Right lobe of liver (tissue), 6 donors: ENCODE data around the gene DNAJC13. TPM values are rescaled to one million over a fixed set of nuclear protein-coding genes. Genes with fewer than 3 reads are reported as not detected.

ENCODE experiments used
- ATAC-seq, 4 donors: fragments of 200-7000 bp; cut with Tn5 transposase; one replicate each; pipeline ENCODE4 v1.9.1; 2020; ENCODE audit warnings: mild to moderate bottlenecking in 4 of 4, moderate library complexity in 4 of 4
- DNase-seq, 3 donors: peaks; one replicate each; pipeline ENCODE4 v3.0.0-alpha.2; 2020
- H3K27ac ChIP-seq, 3 donors: fragments of 200-600 bp; one replicate each; pipeline ENCODE4 v1.8.0; 2022
- H3K27me3 ChIP-seq, 2 donors: fragments of 200-600 bp; one replicate each; pipeline ENCODE4 v1.8.0; 2022
- H3K36me3 ChIP-seq, 4 donors: fragments of 200-600 bp; sonication (generic) in 1 of 4; one replicate each; pipeline versions ENCODE4 v1.5.1 to v1.8.0; 2017 to 2022; ENCODE audit warnings: control low read depth in 1 of 4
- H3K4me1 ChIP-seq, 4 donors: fragments of 200-600 bp; sonication (generic) in 1 of 4; one replicate each; pipeline versions ENCODE4 v1.5.1 to v1.8.0; 2017 to 2022; ENCODE audit warnings: control low read depth in 1 of 4
- H3K4me3 ChIP-seq, 3 donors: fragments of 200-600 bp; one replicate each; pipeline ENCODE4 v1.8.0; 2022
- H3K9me3 ChIP-seq, 4 donors: fragments of 200-600 bp; sonication (generic) in 1 of 4; one replicate each; pipeline versions ENCODE4 v1.5.1 to v1.8.0; 2017 to 2022; ENCODE audit warnings: control low read depth in 1 of 4
- CTCF ChIP-seq, 4 donors: fragments of 200-600 bp in 3 of 4; fragments of 450-650 bp in 1 of 4; IDR thresholded peaks; one replicate each; pipeline versions ENCODE4 v1.5.1 to v1.8.0; 2016 to 2022; ENCODE audit warnings: antibody characterized with exemption in 4 of 4, mild to moderate bottlenecking in 2 of 4
- POLR2A ChIP-seq: fragments of 450-650 bp; IDR thresholded peaks from one replicate; pipeline ENCODE4 v1.6.1; 2017; ENCODE audit warnings: antibody characterized with exemption, mild to moderate bottlenecking
- WGBS: methylation state at CpG from one replicate; pipeline ENCODE4 v1.1.6; 2018; ENCODE audit warnings: low coverage, low lambda C conversion rate; ENCODE audit not compliant: insufficient coverage; ENCODE audit errors: missing lambda C conversion rate; 5-methylcytosine and 5-hydroxymethylcytosine counted together
- intact Hi-C, 2 donors: fragments of 100-400 bp; cut with DNase I; formaldehyde crosslinking; loops; one replicate each; pipeline versions ENCODE4 v1.11.2 to v1.14.1; 2022
- total RNA-seq, 6 experiments: library from RNA; depleted of rRNA in 2 of 6; stranded (reverse); fragments of >200 nt in 2 of 6; fragmentation: NEBNext Ultra II Directional in 3 of 6; extraction: Animal tissue kit (Norgen Biotek cat#: 25700) in 3 of 6; gene quantifications; one replicate each; pipeline versions ENCODE4 v1.1.0 to v1.2.4, GENCODE V29; 2016 to 2023
- donor health status: DM: no; HTN: yes; CAD: no.
- donor health status: DM: no; HTN: no; CAD: no.
- donor health status: DM: no; HTN: no; CAD: no.
- donor health status: DM: no; HTN: yes; CAD: no.
- donor health status: DM: no; HTN: yes; CAD: no.

The DNAJC13 gene
- total RNA-seq, 6 experiments from 2014 or later = 12.6 to 19.4 (median 18.3) TPM

GRCh38 chr3:132568422-132568821, 151.1 kb downstream of the DNAJC13 start:
- DNase-seq = no peak
- TF ChIP-seq CTCF (IDR thresholded peaks at IDR 0.05) = no peak
- H3K36me3 ChIP-seq = peaks cover 0 to 9% (median 5%) of the 10 kb centered on the region in 4 donors
- H3K4me1 ChIP-seq = no peaks in the 10 kb centered on the region
- no peak overlapping the region for H3K4me3 ChIP-seq
- intact Hi-C loops = no loop called here
- H3K9me3 ChIP-seq = no peaks in the 10 kb centered on the region
- 76% methylated on average over 2 of the region's 2 CpGs for WGBS
- H3K27me3 ChIP-seq = no peaks in the 10 kb centered on the region
- H3K27ac ChIP-seq = no peak overlapping the region
- ATAC-seq = no peak

GRCh38 chr3:132569153-132569552, 151.9 kb downstream of the DNAJC13 start:
- intact Hi-C loops = no loop called here

GRCh38 chr3:132569580-132569979, 152.3 kb downstream of the DNAJC13 start:
- ATAC-seq = no peak

More at GRCh38 chr3:132569153-132569552, 151.9 kb downstream of the DNAJC13 start:
- H3K27ac ChIP-seq = no peak overlapping the region
- H3K9me3 ChIP-seq = no peaks in the 10 kb centered on the region
- no peak overlapping the region for H3K4me3 ChIP-seq
- TF ChIP-seq CTCF (IDR thresholded peaks at IDR 0.05) (no peak), POLR2A (no peak)
- DNase-seq (no peak), ATAC-seq (peak in 1 of 4 donors; percentile 47)
- H3K4me1 ChIP-seq = no peaks in the 10 kb centered on the region
- H3K27me3 ChIP-seq = no peaks in the 10 kb centered on the region
- H3K36me3 ChIP-seq = peaks cover 0 to 10% (median 3%) of the 10 kb centered on the region in 4 donors
- WGBS = 12% methylated on average over 2 of the region's 2 CpGs

DNA sequence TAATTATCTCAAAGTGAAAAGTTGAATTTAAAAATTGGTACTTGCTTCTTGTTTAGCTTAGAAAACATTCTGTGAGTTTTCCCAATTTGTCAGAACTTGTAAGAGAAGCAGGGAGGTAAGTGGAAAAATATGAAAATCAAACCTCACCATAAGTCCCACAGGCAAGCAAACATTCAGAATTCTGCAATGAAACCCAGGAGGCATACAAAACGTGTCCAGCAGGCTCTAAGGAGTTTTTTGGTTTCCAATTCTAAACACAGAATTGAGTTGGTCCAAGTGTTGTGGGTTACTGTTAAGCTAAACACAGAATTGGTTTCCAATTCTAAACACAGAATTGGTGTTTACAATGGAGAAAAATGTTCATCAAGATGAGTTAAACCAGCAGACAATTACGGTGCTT, 152.7 kb downstream of the DNAJC13 start:
- no peak overlapping the region for H3K27ac ChIP-seq
- no peak for ATAC-seq
- no peaks in the 10 kb centered on the region for H3K4me1 ChIP-seq
- H3K27me3 ChIP-seq = no peaks in the 10 kb centered on the region
- 83% methylated on average over 2 of the region's 2 CpGs for WGBS
- intact Hi-C loops = no loop called here
- DNase-seq = no peak
- no peaks in the 10 kb centered on the region for H3K9me3 ChIP-seq
- H3K36me3 ChIP-seq = peaks cover 0 to 19% (median 2%) of the 10 kb centered on the region in 4 donors
- TF ChIP-seq POLR2A (no peak), CTCF (IDR thresholded peaks at IDR 0.05) (no peak)
- no peak overlapping the region for H3K4me3 ChIP-seq

More at GRCh38 chr3:132569580-132569979, 152.3 kb downstream of the DNAJC13 start:
- DNase-seq = no peak
- no peak overlapping the region for H3K4me3 ChIP-seq
- TF ChIP-seq POLR2A (no peak), CTCF (IDR thresholded peaks at IDR 0.05) (no peak)
- intact Hi-C loops = no loop called here
- H3K9me3 ChIP-seq = no peaks in the 10 kb centered on the region
- no peak overlapping the region for H3K27ac ChIP-seq
- H3K36me3 ChIP-seq = peaks cover 0 to 14% (median 2%) of the 10 kb centered on the region in 4 donors
- 47% methylated on average over 1 of the region's 1 CpG for WGBS
- H3K4me1 ChIP-seq = no peaks in the 10 kb centered on the region
- H3K27me3 ChIP-seq = no peaks in the 10 kb centered on the region

DNA sequence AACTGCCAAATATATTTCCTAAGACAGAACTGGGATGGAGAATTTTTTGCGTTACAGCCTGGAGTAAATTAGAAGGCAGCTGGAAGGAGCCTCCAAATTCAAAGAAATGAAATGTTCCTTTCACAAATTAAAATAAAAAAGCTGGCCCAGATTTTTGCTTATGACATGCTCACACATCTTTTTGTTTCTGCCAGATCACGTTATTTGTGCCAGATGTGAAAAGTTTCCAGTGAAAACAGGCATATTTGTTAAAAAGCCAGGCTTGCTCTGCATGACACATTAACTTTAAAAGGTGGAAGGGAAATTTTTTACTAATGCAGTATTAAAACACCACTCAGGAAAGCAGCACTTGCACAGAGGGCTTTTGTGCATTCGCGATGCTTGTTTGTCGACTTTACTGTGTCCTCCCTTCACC, 156.5 kb downstream of the DNAJC13 start:
- Histone ChIP-seq H3K9me3 (no peaks in the 10 kb centered on the region), H3K27ac (no peak overlapping the region), H3K4me1 (no peaks in the 10 kb centered on the region), H3K4me3 (no peak overlapping the region), H3K27me3 (no peaks in the 10 kb centered on the region), H3K36me3 (peaks cover 0 to 46% (median 14%) of the 10 kb centered on the region in 4 donors)
- TF ChIP-seq POLR2A (no peak), CTCF (IDR thresholded peaks at IDR 0.05) (no peak)
- intact Hi-C loops = no loop called here
- WGBS = 85% methylated on average over 5 of the region's 5 CpGs
- ATAC-seq (no peak), DNase-seq (no peak)
